Stimulated activated CD4-positive, alpha-beta T cell treated with anti-CD3 and anti-CD28 coated beads, TNF-alpha, amount 100 ng/mL, for 24 hours (primary cell): Measurements from ENCODE around the gene IER2.
"Not testable (repeated sequence)": the region's sequence is repeated elsewhere in the genome, so short reads cannot be mapped to it uniquely, and the experiment has no call there.

Source experiments
- DNase-seq, 3 experiments: peaks; one replicate each; pipeline ENCODE4 v3.0.0-alpha.2; 2020; ENCODE audit warnings: low read depth in 3 of 3

The IER2 gene

GRCh38 chr19:13138171-13138915 is 11.9 kb upstream of the IER2 start:
- no peak for DNase-seq

- DNase-seq, result no peak
These were observed 11.4 kb upstream of the IER2 start for GRCh38 chr19:13138916-13139198.

GRCh38 chr19:13139633-13140311 is 10.4 kb upstream of the IER2 start:
- no peak for DNase-seq

GRCh38 chr19:13146763-13147563 is 3.2 kb upstream of the IER2 start:
- DNase-seq, result no peak

GRCh38 chr19:13149173-13149627 is 1.0 kb upstream of the IER2 start:
- DNase-seq, result not testable (repeated sequence)

GRCh38 chr19:13149628-13150186 is 504 bp upstream of the IER2 start:
- DNase-seq, result peak in 1 of 3 experiments; percentile 35

- DNase-seq, result no peak
These were observed 857 bp downstream of the IER2 start for GRCh38 chr19:13150931-13151604.

GRCh38 chr19:13151605-13152355 is 1.6 kb downstream of the IER2 start:
- peak; percentile 90 to 96 (median 90) for DNase-seq

GRCh38 chr19:13152356-13152973 is 2.3 kb downstream of the IER2 start:
- no peak for DNase-seq

- peak; percentile 96 to 97 (median 96) for DNase-seq
These were observed 2.9 kb downstream of the IER2 start for GRCh38 chr19:13152974-13153568.

GRCh38 chr19:13153569-13154240 is 3.5 kb downstream of the IER2 start:
- no peak for DNase-seq

- DNase-seq, result peak in 1 of 3 experiments; percentile 77
These were observed 4.1 kb downstream of the IER2 start for GRCh38 chr19:13154241-13154778.

GRCh38 chr19:13154911-13155471 is 4.8 kb downstream of the IER2 start:
- peak in 1 of 3 experiments; percentile 79 for DNase-seq

GRCh38 chr19:13155472-13156359 is 5.5 kb downstream of the IER2 start:
- DNase-seq, result peak in 1 of 3 experiments; percentile 72

GRCh38 chr19:13159713-13160112 is 9.5 kb downstream of the IER2 start:
- no peak for DNase-seq

GRCh38 chr19:13160557-13160956 is 10.3 kb downstream of the IER2 start:
- DNase-seq, result no peak

- DNase-seq, result peak; percentile 74 to 94 (median 75)
These were observed 12.8 kb downstream of the IER2 start for GRCh38 chr19:13162724-13163608.
